Measurements from ENCODE around the gene PSMB2. TPM values are rescaled to one million over a fixed set of nuclear protein-coding genes. Genes with fewer than 3 reads are reported as not detected.

PSMB2 gene
- total and polyA plus RNA-seq, 10 of the 15 experiments (the other 5 are each of a cell fraction or from before 2014, with no cell fraction given) = 71.7 to 299 (median 145) TPM

DNA sequence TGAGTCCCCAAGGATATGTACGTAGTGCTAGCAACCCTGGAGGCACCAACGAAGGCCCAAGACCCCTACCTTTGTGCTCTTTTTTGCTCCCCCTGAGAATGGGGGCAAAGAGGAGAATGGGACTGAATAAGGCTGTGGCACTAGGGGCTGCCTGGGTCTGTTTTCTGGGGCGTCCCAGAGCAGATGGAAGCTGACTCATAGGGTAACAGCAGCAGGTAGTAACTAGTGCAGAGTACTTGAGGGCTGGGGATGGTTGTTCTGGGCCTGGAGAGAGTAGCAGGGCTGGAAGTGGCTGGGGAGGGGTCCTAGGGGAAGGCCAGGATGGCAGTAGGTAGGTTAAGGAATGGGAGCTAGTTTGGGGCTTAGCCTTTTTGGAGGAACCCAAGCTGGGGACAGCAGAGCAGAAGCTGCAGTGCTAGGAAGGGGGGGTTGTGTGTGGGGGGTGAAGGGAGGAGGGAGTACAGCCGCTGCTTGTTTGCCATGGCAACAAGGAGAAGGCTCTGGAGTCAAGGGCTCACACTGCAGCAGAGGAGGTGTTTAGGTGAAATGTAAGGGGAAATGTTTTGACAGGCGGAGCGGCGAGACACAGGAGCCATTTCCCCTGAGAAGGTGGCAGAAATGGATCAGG, 81.9 kb downstream of the PSMB2 start:
- ATAC-seq (no peak), FAIRE-seq (no peak), DNase-seq (ENCODE audit: low read depth, low spot score) (no peak)
- SMC1A ChIA-PET (ENCODE audit: uncharacterized antibody, unreplicated experiment) = interaction anchor here (1.1 to 1.4 kb wide), 3 partner anchors 9 to 108 kb away, joined by 3 to 5 read pairs (median 5); no protein-coding TSS in a partner anchor
- no TSS peak for BruUV-seq (replicated peaks)
- Histone ChIP-seq H4K20me1 (ENCODE audit: control insufficient read depth, insufficient read depth) (no peaks in the 10 kb centered on the region), H3K27ac (ENCODE audit: control insufficient read depth, insufficient read depth) (no peak overlapping the region), H3K4me3 (no peak overlapping the region), H3K4me1 (ENCODE audit: control insufficient read depth, insufficient read depth, low read length) (peaks cover 10% of the 10 kb centered on the region), H3K27me3 (replicated peaks in 1 of 2; ENCODE audit: control insufficient read depth in 2 of 2, insufficient read depth in 2 of 2, low read length in 1 of 2) (no peaks in the 10 kb centered on the region), H2AFZ (ENCODE audit: control insufficient read depth, low read depth, low read length) (no peak overlapping the region), H3K9ac (ENCODE audit: control insufficient read depth, insufficient read depth, low read length) (no peak overlapping the region), H3K4me2 (ENCODE audit: control insufficient read depth, insufficient read depth) (no peak overlapping the region), H3K9me3 (replicated peaks; ENCODE audit: control insufficient read depth, insufficient read depth, low read length) (no peaks in the 10 kb centered on the region), H3K36me3 (ENCODE audit: control insufficient read depth in 2 of 2, insufficient read depth in 2 of 2, low read length in 1 of 2) (peaks cover 0 to 7% of the 10 kb centered on the region in 2 experiments; a peak in 2 of 4 replicates), H3K79me2 (ENCODE audit: control insufficient read depth, insufficient read depth, low read length) (peaks cover 40% of the 10 kb centered on the region)
- 83% methylated on average over 7 of the region's 7 CpGs for WGBS (ENCODE audit: insufficient coverage, insufficient replicate concordance, low lambda C conversion rate, missing lambda C conversion rate)
- no peak for TF ChIP-seq CBX5 (IDR thresholded peaks at IDR 0.05; ENCODE audit: low read depth)
- no peak for TF ChIP-seq MEF2B (IDR thresholded peaks at IDR 0.05; ENCODE audit: partially characterized antibody, poor library complexity, severe bottlenecking)
- TF ChIP-seq HDAC6 (IDR thresholded peaks at IDR 0.05; ENCODE audit: unreplicated experiment) = no peak
- no peak for TF ChIP-seq GABPA (IDR thresholded peaks at IDR 0.05; ENCODE audit: low read depth)
- TF ChIP-seq, protein P1, sequence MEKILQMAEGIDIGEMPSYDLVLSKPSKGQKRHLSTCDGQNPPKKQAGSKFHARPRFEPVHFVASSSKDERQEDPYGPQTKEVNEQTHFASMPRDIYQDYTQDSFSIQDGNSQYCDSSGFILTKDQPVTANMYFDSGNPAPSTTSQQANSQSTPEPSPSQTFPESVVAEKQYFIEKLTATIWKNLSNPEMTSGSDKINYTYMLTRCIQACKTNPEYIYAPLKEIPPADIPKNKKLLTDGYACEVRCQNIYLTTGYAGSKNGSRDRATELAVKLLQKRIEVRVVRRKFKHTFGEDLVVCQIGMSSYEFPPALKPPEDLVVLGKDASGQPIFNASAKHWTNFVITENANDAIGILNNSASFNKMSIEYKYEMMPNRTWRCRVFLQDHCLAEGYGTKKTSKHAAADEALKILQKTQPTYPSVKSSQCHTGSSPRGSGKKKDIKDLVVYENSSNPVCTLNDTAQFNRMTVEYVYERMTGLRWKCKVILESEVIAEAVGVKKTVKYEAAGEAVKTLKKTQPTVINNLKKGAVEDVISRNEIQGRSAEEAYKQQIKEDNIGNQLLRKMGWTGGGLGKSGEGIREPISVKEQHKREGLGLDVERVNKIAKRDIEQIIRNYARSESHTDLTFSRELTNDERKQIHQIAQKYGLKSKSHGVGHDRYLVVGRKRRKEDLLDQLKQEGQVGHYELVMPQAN (conservative IDR thresholded peaks at IDR 0.05) = no peak
- TF ChIP-seq ZZZ3 (IDR thresholded peaks at IDR 0.05; ENCODE audit: control insufficient read depth, insufficient read length, low read depth) = no peak
- in situ Hi-C loops (cut with MboI) (no loop called here), intact Hi-C loops (cut with micrococcal nuclease; ENCODE audit: unreplicated experiment) (no loop called here)
- CTCF ChIA-PET = interaction anchor here (0.6 to 4.9 kb wide), 4 partner anchors 9 to 208 kb away, joined by 3 to 69 read pairs (median 7); no protein-coding TSS in a partner anchor
- RAD21 ChIA-PET (ENCODE audit: unreplicated experiment) = interaction anchor here (4.6 to 4.9 kb wide), 2 partner anchors 22 to 107 kb away, joined by 35 to 46 read pairs; no protein-coding TSS in a partner anchor
- POLR2A ChIA-PET = interaction anchor here (0.5 kb wide), 1 partner anchor 192 kb away, joined by 10 read pairs; no protein-coding TSS in a partner anchor
